ENCODE data around the gene KLHL6.

Gene KLHL6

DNA sequence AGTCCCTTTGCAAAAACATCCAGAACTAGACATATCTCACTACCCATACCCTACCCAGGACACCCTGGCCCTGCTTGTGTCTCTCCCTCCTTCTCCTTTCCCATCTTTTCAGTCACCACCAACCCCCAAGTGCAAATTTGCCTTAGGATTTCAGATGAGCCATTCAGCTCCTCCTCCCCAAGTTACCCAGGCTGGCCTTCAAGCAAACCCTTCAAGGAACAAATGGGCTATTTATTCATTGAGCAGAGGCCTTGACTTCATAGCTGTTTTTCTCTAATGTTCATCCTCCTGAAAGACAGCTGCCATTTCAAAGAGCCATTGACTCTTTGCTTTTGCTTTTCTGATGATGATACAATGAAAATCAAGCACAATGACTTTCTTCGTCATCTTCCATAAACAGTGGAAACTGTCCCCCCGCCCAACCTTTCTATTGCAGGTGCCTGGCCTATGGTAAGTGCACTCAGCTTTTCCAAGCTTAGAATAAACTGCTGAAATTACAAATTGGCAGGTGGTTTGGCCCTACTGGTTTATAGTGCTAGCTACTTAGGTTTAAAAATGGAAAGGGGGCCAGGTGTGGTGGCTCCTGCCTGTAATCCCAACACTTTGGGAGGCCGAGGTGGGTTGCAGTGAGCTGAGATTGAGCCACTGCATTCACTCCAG, 26.1 kb upstream of the KLHL6 start:
- Histone ChIP-seq H3F3A (ENCODE audit: insufficient read depth, low read length) (no peaks in the 10 kb centered on the region), H4K20me1 (ENCODE audit: insufficient read depth, low read length) (no peaks in the 10 kb centered on the region), H3K36me3 (replicated peaks; ENCODE audit: insufficient read depth, low read length) (no peaks in the 10 kb centered on the region), H3K27me3 (replicated peaks; ENCODE audit: insufficient read depth, low read length) (no peaks in the 10 kb centered on the region), H3K4me3 (ENCODE audit: low read length) (no peak overlapping the region), H3K4me1 (ENCODE audit: low read length) (no peaks in the 10 kb centered on the region), H3K9me3 (replicated peaks; ENCODE audit: insufficient read depth, low read length) (no peaks in the 10 kb centered on the region), H3K9me2 (replicated peaks; ENCODE audit: insufficient read depth, low read length) (no peaks in the 10 kb centered on the region), H3K27ac (ENCODE audit: low read length) (no peak overlapping the region), H2AFZ (ENCODE audit: low read length) (no peak overlapping the region), H3K9ac (ENCODE audit: low read length) (no peak overlapping the region), H3K4me2 (ENCODE audit: low read depth, low read length) (no peak overlapping the region), H3K79me2 (ENCODE audit: low read length) (no peaks in the 10 kb centered on the region)
- no peak for TF ChIP-seq EZH2phosphoT487 (IDR thresholded peaks at IDR 0.05; ENCODE audit: low read length)
- TF ChIP-seq EZH2 (optimal IDR thresholded peaks at IDR 0.05; ENCODE audit: low read depth, low read length) = no peak
- TF ChIP-seq, protein P1, sequence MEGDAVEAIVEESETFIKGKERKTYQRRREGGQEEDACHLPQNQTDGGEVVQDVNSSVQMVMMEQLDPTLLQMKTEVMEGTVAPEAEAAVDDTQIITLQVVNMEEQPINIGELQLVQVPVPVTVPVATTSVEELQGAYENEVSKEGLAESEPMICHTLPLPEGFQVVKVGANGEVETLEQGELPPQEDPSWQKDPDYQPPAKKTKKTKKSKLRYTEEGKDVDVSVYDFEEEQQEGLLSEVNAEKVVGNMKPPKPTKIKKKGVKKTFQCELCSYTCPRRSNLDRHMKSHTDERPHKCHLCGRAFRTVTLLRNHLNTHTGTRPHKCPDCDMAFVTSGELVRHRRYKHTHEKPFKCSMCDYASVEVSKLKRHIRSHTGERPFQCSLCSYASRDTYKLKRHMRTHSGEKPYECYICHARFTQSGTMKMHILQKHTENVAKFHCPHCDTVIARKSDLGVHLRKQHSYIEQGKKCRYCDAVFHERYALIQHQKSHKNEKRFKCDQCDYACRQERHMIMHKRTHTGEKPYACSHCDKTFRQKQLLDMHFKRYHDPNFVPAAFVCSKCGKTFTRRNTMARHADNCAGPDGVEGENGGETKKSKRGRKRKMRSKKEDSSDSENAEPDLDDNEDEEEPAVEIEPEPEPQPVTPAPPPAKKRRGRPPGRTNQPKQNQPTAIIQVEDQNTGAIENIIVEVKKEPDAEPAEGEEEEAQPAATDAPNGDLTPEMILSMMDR (IDR thresholded peaks at IDR 0.05; ENCODE audit: low read length) = no peak
- no peak for DNase-seq

DNA sequence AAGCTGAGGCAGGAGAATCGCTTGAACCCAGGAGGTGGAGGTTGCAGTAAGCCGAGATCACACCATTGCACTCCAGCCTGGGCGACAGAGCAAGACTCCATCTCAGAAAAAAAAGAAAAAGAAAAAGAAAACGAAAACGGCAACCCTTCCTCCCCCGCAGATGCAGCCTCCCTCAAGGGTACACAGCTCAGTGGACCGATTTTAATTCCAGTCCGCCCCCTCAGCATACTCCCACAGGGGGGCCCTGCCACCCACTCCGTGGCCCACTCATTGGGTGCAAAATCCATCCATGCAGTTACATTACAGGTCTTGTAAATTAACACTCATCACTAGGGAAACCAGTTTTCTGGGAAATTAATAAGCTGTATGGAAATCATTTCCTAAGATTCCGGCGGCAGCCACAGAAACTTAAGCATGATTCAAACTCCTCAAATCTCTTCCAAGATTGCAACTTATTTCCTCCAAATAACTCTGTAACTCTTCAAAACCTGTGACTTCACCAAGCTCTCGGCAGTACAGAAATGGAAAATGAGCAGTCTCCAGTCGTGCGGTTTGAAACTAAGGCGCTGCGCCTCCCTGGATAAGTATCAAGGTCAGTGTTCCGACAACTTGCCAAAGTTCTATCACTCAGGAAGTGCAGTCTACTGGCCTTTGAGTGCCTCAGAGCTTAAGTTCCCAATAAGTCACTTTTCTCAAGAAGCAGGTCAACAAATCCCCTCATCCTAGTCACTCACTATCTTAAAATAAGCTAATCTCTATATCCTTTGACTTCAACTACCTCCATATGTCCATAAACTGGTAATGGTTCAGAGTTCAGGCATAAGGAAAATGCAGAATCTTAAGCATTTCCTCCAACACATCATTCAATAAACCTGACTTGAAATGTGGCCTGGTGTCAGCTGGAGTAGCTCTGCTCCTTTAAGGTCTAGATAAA, 24.7 kb upstream of the KLHL6 start:
- Histone ChIP-seq H3K4me2 (ENCODE audit: low read depth, low read length) (peak overlapping the region; percentile 57; the same call in 1 of the 2 replicates), H2AFZ (ENCODE audit: low read length) (peak overlapping the region; percentile 39; the same call in 1 of the 2 replicates), H3K9me3 (replicated peaks; ENCODE audit: insufficient read depth, low read length) (no peaks in the 10 kb centered on the region), H3K4me3 (ENCODE audit: low read length) (peak overlapping the region; percentile 24; the same call in 1 of the 2 replicates), H4K20me1 (ENCODE audit: insufficient read depth, low read length) (no peaks in the 10 kb centered on the region), H3K27me3 (replicated peaks; ENCODE audit: insufficient read depth, low read length) (no peaks in the 10 kb centered on the region), H3K27ac (ENCODE audit: low read length) (no peak overlapping the region), H3K36me3 (replicated peaks; ENCODE audit: insufficient read depth, low read length) (no peaks in the 10 kb centered on the region), H3K9me2 (replicated peaks; ENCODE audit: insufficient read depth, low read length) (no peaks in the 10 kb centered on the region), H3F3A (ENCODE audit: insufficient read depth, low read length) (no peaks in the 10 kb centered on the region), H3K9ac (ENCODE audit: low read length) (no peak overlapping the region), H3K4me1 (ENCODE audit: low read length) (no peaks in the 10 kb centered on the region), H3K79me2 (ENCODE audit: low read length) (no peaks in the 10 kb centered on the region)
- TF ChIP-seq, protein P1 (IDR thresholded peaks at IDR 0.05; ENCODE audit: low read length) = no peak
- TF ChIP-seq EZH2 (optimal IDR thresholded peaks at IDR 0.05; ENCODE audit: low read depth, low read length) (no peak), EZH2phosphoT487 (IDR thresholded peaks at IDR 0.05; ENCODE audit: low read length) (no peak)
- DNase-seq = no peak

DNA sequence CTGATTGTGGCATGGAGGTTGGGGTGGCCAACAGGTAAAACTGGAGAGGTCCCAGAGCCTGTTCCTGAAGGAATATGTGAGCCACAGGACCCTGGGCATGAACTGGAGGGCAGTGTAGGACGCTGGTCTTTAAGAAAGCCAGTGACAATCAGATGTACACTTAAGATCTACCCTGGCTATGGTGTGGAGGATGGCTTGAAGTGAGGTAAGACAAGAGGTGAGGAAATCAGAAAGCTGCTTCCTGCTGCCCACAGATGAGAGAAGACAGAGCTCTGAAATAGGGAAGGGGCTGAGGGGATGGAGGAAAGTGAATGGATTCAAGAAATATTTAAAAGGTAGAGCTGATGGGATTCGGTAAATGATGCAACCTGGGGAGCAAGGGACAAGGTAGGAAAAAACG, 22.7 kb upstream of the KLHL6 start:
- no peak overlapping the region for H2AFZ ChIP-seq (ENCODE audit: low read length)
- no peaks in the 10 kb centered on the region for H3K36me3 ChIP-seq (replicated peaks; ENCODE audit: insufficient read depth, low read length)
- H3K4me3 ChIP-seq (ENCODE audit: low read length) = no peak overlapping the region
- H3K27ac ChIP-seq (ENCODE audit: low read length) = no peak overlapping the region
- H3F3A ChIP-seq (ENCODE audit: insufficient read depth, low read length) = no peaks in the 10 kb centered on the region
- H3K79me2 ChIP-seq (ENCODE audit: low read length) = no peaks in the 10 kb centered on the region
- no peaks in the 10 kb centered on the region for H3K27me3 ChIP-seq (replicated peaks; ENCODE audit: insufficient read depth, low read length)
- no peaks in the 10 kb centered on the region for H4K20me1 ChIP-seq (ENCODE audit: insufficient read depth, low read length)
- no peaks in the 10 kb centered on the region for H3K9me2 ChIP-seq (replicated peaks; ENCODE audit: insufficient read depth, low read length)
- no peaks in the 10 kb centered on the region for H3K4me1 ChIP-seq (ENCODE audit: low read length)
- H3K9me3 ChIP-seq (replicated peaks; ENCODE audit: insufficient read depth, low read length) = no peaks in the 10 kb centered on the region
- no peak overlapping the region for H3K4me2 ChIP-seq (ENCODE audit: low read depth, low read length)
- H3K9ac ChIP-seq (ENCODE audit: low read length) = no peak overlapping the region
- no peak for DNase-seq
- TF ChIP-seq, protein P1 (IDR thresholded peaks at IDR 0.05; ENCODE audit: low read length) = no peak
- TF ChIP-seq EZH2 (optimal IDR thresholded peaks at IDR 0.05; ENCODE audit: low read depth, low read length) (no peak), EZH2phosphoT487 (IDR thresholded peaks at IDR 0.05; ENCODE audit: low read length) (no peak)
